ENCODE results near the gene SLC22A15. TPM values are rescaled to one million over a fixed set of nuclear protein-coding genes. Genes with fewer than 3 reads are reported as not detected.

SLC22A15 gene
- total RNA-seq, 2 donors from 2014 or later: 1.1 to 1.2 TPM

DNA sequence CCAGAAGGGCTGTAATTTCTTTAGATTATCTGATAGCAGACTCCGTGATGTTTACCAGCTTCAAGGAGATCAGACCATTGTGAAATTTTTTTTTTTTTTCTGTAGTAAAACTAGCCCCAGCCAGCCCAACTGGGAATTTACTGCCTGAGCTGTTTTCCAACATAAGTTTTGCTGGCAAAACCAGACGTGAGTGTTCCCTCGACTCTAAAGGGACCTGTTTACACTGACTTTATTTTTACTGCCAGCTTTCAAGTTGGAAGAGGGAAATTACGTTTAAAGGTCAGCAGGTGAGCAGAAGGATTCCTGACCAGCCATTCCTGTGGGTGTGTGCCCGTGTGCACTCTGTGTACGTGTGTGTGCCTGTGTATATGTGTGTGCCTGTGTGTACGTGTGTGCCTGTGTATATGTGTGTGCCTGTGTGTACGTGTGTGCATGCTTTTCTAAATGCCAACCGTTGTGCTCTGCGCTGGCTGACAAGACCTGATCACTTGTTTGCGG lies 135.3 kb downstream of the SLC22A15 start:
- Histone ChIP-seq H3K4me3 (no peak overlapping the region), H3K27ac (peak overlapping the region; percentile 85), H3K36me3 (no peaks in the 10 kb centered on the region), H3K27me3 (no peaks in the 10 kb centered on the region), H3K9me3 (no peaks in the 10 kb centered on the region), H3K9ac (ENCODE audit: low read depth in 2 of 2, low read length in 2 of 2) (peak overlapping the region; percentile 36 to 79), H3K4me1 (no peaks in the 10 kb centered on the region)
- TF ChIP-seq, protein P1, sequence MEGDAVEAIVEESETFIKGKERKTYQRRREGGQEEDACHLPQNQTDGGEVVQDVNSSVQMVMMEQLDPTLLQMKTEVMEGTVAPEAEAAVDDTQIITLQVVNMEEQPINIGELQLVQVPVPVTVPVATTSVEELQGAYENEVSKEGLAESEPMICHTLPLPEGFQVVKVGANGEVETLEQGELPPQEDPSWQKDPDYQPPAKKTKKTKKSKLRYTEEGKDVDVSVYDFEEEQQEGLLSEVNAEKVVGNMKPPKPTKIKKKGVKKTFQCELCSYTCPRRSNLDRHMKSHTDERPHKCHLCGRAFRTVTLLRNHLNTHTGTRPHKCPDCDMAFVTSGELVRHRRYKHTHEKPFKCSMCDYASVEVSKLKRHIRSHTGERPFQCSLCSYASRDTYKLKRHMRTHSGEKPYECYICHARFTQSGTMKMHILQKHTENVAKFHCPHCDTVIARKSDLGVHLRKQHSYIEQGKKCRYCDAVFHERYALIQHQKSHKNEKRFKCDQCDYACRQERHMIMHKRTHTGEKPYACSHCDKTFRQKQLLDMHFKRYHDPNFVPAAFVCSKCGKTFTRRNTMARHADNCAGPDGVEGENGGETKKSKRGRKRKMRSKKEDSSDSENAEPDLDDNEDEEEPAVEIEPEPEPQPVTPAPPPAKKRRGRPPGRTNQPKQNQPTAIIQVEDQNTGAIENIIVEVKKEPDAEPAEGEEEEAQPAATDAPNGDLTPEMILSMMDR (IDR thresholded peaks at IDR 0.05): no peak
- intact Hi-C loops (cut with DNase I): no loop called here
- peak; percentile 62 for DNase-seq

DNA sequence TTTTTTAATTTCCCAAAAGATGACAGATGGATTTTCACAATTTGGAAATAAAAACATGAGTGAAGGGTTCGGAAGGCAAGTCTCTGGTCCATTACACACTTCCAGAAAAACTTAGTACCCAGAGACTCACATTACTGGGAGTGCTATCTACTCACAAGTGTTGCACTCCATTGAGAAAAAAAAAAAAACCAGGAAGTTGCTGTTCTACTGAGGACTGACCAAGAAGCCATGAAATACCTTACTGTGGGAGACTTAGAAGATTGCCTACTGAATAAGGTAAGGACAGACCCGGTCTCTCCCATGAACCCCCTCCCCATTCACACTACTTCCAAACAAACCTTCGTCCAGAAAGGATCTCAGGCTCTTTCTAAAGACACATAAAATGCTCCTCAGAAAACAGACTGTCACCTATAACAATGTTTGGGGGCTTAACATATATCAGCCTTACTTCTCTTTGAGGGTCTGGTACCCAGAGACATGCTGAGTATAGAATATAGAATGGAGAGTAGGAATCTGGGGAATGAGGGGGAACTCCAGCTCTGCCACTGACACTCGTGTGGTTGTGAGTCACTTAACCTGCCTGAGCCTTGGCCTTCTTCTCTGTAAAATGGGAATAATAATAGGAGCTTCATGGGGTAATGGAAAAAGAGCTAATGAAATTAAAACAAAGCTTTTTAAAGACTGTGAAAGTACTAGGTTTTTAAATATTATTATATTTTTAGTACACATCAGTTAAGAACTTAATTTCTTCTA lies 136.3 kb downstream of the SLC22A15 start:
- intact Hi-C loops (cut with DNase I): no loop called here
- no peaks in the 10 kb centered on the region for H3K4me1 ChIP-seq
- no peak for DNase-seq
- TF ChIP-seq, protein P1 (IDR thresholded peaks at IDR 0.05): no peak
- no peak overlapping the region for H3K9ac ChIP-seq (ENCODE audit: low read depth in 2 of 2, low read length in 2 of 2)
- H3K27ac ChIP-seq: peak overlapping the region; percentile 85
- H3K27me3 ChIP-seq: no peaks in the 10 kb centered on the region
- H3K9me3 ChIP-seq: no peaks in the 10 kb centered on the region
- no peak overlapping the region for H3K4me3 ChIP-seq
- no peaks in the 10 kb centered on the region for H3K36me3 ChIP-seq

- TF ChIP-seq, protein P1 (IDR thresholded peaks at IDR 0.05): no peak
- intact Hi-C loops (cut with DNase I): no loop called here
- no peaks in the 10 kb centered on the region for H3K27me3 ChIP-seq
- no peaks in the 10 kb centered on the region for H3K4me1 ChIP-seq
- no peaks in the 10 kb centered on the region for H3K9me3 ChIP-seq
- H3K36me3 ChIP-seq: no peaks in the 10 kb centered on the region
- no peak overlapping the region for H3K27ac ChIP-seq
- H3K9ac ChIP-seq (ENCODE audit: low read depth in 2 of 2, low read length in 2 of 2): no peak overlapping the region
- no peak for DNase-seq
- H3K4me3 ChIP-seq: no peak overlapping the region
These were observed 137.3 kb downstream of the SLC22A15 start for GRCh38 chr1:116113615-116114014.

DNA sequence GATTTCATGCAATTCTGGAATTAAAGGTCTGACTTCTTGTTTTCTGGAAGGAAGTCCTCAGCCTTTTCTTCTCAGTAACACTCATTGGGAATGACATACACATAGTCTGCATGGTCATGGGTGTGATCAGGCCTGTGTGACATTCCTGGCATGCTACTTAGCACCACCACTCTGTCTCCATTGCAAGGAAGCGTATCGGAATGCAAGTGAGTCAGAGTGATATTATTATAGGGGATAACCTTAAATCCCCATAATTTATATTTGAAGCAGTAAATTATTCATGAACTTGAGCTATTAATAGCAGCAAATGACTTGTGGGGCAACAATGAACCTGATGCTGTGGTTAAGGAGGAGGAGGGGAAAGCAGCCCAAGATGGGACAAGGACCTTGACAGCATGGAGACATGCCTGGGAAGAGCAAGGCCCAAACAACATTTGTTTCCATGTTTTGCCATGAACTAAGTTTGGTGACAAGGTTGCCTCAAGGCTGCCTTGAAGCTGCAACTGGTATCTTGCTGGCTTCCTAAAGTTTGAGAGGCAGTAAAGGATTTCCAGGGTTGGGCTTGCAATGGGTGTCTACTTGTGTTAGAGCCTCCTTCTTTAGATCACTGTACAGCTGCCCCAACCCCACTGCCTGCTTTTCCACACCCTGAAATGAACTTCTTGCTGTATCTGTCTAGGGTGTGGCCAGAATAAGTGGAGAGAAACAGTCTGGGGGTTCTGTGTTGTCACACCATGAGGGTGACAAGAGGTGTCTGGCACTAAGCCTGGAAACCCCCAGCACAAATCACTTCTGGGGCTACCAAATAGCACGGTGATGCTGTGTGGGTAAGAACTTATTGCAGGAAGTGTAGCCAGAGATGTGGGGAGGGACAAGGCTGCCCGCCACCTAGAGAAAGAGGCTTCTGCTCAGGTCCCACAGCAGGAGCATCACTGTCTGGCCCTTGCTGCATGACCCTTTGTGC lies 139.4 kb downstream of the SLC22A15 start:
- Histone ChIP-seq H3K36me3 (no peaks in the 10 kb centered on the region), H3K4me1 (no peaks in the 10 kb centered on the region), H3K27me3 (no peaks in the 10 kb centered on the region), H3K9ac (ENCODE audit: low read depth in 2 of 2, low read length in 2 of 2) (no peak overlapping the region), H3K9me3 (no peaks in the 10 kb centered on the region), H3K4me3 (no peak overlapping the region), H3K27ac (no peak overlapping the region)
- no peak for DNase-seq
- TF ChIP-seq, protein P1 (IDR thresholded peaks at IDR 0.05): no peak
- intact Hi-C loops (cut with DNase I): no loop called here

- Histone ChIP-seq H3K27ac (no peak overlapping the region), H3K36me3 (no peaks in the 10 kb centered on the region), H3K9me3 (no peaks in the 10 kb centered on the region), H3K9ac (ENCODE audit: low read depth in 2 of 2, low read length in 2 of 2) (no peak overlapping the region), H3K4me1 (no peaks in the 10 kb centered on the region), H3K4me3 (no peak overlapping the region), H3K27me3 (no peaks in the 10 kb centered on the region)
- DNase-seq: no peak
- intact Hi-C loops (cut with DNase I): no loop called here
- TF ChIP-seq, protein P1 (IDR thresholded peaks at IDR 0.05): no peak
These were observed 142.2 kb downstream of the SLC22A15 start for GRCh38 chr1:116118471-116118870.
